Lower leg skin (tissue), 4 donors: ENCODE results near the gene RPF1. TPM values are rescaled to one million over a fixed set of nuclear protein-coding genes. Genes with fewer than 3 reads are reported as not detected.

Experiments
- DNase-seq, 2 donors: peaks; one replicate each; pipeline ENCODE4 v3.0.0-alpha.2; 2019; ENCODE audit warnings: low spot score in 2 of 2
- H3K4me3 ChIP-seq: fragments of 200-600 bp; sonication (generic); 2 replicates; pipeline ENCODE4 v1.5.1; 2017; ENCODE audit warnings: mild to moderate bottlenecking, low read depth; ENCODE audit not compliant: poor library complexity, severe bottlenecking
- CTCF ChIP-seq, 3 donors: fragments of 450-650 bp; IDR thresholded peaks; one replicate each; pipeline ENCODE4 v1.5.1; 2016; ENCODE audit warnings: antibody characterized with exemption in 3 of 3, mild to moderate bottlenecking in 3 of 3, moderate library complexity in 2 of 3
- POLR2A ChIP-seq, 2 donors: fragments of 450-650 bp; IDR thresholded peaks; one replicate each; pipeline ENCODE4 v1.6.1; 2016 to 2017; ENCODE audit warnings: antibody characterized with exemption in 2 of 2, mild to moderate bottlenecking in 1 of 2, moderate library complexity in 1 of 2
- WGBS, 2 donors: methylation state at CpG; one replicate each; pipeline ENCODE4 v1.1.5; 2018; 5-methylcytosine and 5-hydroxymethylcytosine counted together
- intact Hi-C: fragments of 100-400 bp; cut with DNase I; formaldehyde crosslinking; loops from one replicate; pipeline ENCODE4 v1.15.0; 2023; ENCODE audit warnings: low total_unique reads
- total RNA-seq, 4 donors: library from RNA; depleted of rRNA; stranded (reverse); fragments of >200 nt; gene quantifications; one replicate each; pipeline ENCODE4 v1.1.0, GENCODE V29; 2016

RPF1 gene
- total RNA-seq, 4 donors from 2014 or later: 30.8 to 46.0 (median 37.6) TPM

DNA sequence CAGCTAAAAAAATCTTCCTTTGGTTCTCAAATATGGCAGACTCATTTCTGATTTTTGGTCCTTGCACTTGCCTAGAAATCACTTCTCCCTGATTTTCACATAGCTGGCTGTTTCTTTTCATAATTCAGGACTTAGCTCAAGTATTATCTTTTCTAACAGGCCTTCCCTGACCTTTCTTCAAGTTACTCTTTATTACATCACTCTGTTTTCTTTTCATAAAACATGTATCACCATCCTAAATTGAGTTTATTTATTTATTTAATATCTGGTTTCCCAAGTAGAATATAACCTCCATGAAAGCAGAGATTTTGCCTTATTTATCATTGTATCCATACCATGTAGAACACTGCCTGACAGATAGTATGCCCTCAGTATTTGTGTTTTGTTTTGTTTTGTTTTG, 45.5 kb downstream of the RPF1 start:
- H3K4me3 ChIP-seq: no peak overlapping the region
- intact Hi-C loops: no loop called here
- DNase-seq: no peak
- no peak for TF ChIP-seq POLR2A (IDR thresholded peaks at IDR 0.05)
- TF ChIP-seq CTCF (IDR thresholded peaks at IDR 0.05): no peak

- H3K4me3 ChIP-seq: no peak overlapping the region
- 77 to 79% methylated on average over 1 of the region's 1 CpG for WGBS, 2 donors
- TF ChIP-seq POLR2A (IDR thresholded peaks at IDR 0.05): no peak
- TF ChIP-seq CTCF (IDR thresholded peaks at IDR 0.05): no peak
- no peak for DNase-seq
- intact Hi-C loops: no loop called here
These were observed 46.7 kb downstream of the RPF1 start for GRCh38 chr1:84525779-84526178.

DNA sequence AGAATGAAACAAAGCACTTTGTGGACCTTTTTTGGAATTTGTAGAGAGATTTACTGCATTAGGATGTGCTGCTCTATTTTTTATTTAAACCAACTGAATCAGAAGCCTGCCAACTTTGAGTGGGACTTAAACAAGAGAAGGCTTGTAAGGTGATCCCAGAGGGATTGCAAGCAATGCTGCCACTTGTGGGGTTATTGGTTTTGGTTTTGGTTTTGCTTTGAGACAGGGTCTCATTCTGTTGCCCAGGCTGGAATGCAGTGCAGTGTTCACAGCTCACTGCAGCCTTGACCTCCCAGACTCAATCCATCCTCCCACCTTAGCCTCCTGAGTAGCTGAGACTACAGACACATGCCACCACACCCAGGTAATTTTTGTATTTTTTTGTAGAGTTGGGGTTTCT, 59.5 kb downstream of the RPF1 start:
- intact Hi-C loops: no loop called here
- DNase-seq: no peak
- no peak overlapping the region for H3K4me3 ChIP-seq
- no peak for TF ChIP-seq POLR2A (IDR thresholded peaks at IDR 0.05)
- no peak for TF ChIP-seq CTCF (IDR thresholded peaks at IDR 0.05)

- WGBS, 2 donors: 78 to 90% methylated on average over 3 of the region's 3 CpGs
- no peak for DNase-seq
- no peak overlapping the region for H3K4me3 ChIP-seq
- TF ChIP-seq POLR2A (IDR thresholded peaks at IDR 0.05): no peak
- TF ChIP-seq CTCF (IDR thresholded peaks at IDR 0.05): no peak
- intact Hi-C loops: no loop called here
These were observed 60.9 kb downstream of the RPF1 start for GRCh38 chr1:84539972-84540371.

- 25 to 26% methylated on average over 1 of the region's 1 CpG for whole genome bisulfite sequencing, 2 donors
- DNase-seq: no peak
- intact Hi-C loops: no loop called here
- no peak overlapping the region for H3K4me3 ChIP-seq
- TF ChIP-seq CTCF (IDR thresholded peaks at IDR 0.05) (no peak), POLR2A (IDR thresholded peaks at IDR 0.05) (no peak)
These were observed 61.7 kb downstream of the RPF1 start for GRCh38 chr1:84540759-84541158.

DNA sequence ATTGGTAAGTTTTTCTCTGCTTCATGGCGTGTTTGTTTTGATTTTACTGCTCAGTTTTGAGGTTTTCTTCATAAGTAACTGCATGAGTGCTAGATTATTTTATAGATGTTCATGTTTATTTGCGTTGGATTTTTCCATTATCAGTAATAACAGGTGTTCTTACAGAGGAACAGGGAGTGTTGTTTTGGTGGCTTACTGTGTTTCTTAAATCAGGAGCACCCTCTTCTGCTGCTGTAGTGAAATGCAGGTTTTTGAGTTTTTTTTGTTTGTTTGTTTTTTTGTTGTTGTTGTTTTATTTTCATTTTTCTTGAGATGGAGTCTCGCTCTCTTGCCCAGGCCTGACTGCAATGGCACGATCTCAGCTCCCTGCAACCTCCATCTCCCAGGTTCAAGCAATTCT, 62.6 kb downstream of the RPF1 start:
- H3K4me3 ChIP-seq: no peak overlapping the region
- WGBS, 2 donors: 92 to 94% methylated on average over 4 of the region's 4 CpGs
- DNase-seq: no peak
- intact Hi-C loops: no loop called here
- TF ChIP-seq CTCF (IDR thresholded peaks at IDR 0.05) (no peak), POLR2A (IDR thresholded peaks at IDR 0.05) (no peak)
